ENCODE data around the gene TCERG1L. TPM values are rescaled to one million over a fixed set of nuclear protein-coding genes. Genes with fewer than 3 reads are reported as not detected.

The TCERG1L gene
- total RNA-seq, 1 experiment from 2014 or later: not detected

- no peaks in the 10 kb centered on the region for H3K27me3 Mint-ChIP-seq (ENCODE audit: unreplicated experiment)
- CTCF ChIA-PET: no interaction called here
- TF ChIP-seq CTCF (IDR thresholded peaks at IDR 0.05; ENCODE audit: unreplicated experiment): no peak
- BruUV-seq (replicated peaks): no TSS peak
- intact Hi-C loops (cut with micrococcal nuclease; ENCODE audit: unreplicated experiment): no loop called here
- H3K9me3 Mint-ChIP-seq (ENCODE audit: low read depth, unreplicated experiment): peaks cover 12% of the 10 kb centered on the region
- H3K4me1 Mint-ChIP-seq (ENCODE audit: low read depth, unreplicated experiment): no peaks in the 10 kb centered on the region
- DNase-seq: no peak
- no peaks in the 10 kb centered on the region for H3K36me3 Mint-ChIP-seq (ENCODE audit: insufficient read depth, unreplicated experiment)
- H3K4me3 Mint-ChIP-seq (ENCODE audit: low read depth, unreplicated experiment): no peak overlapping the region
- no peak overlapping the region for H3K27ac Mint-ChIP-seq (ENCODE audit: unreplicated experiment)
Observed at GRCh38 chr10:131186547-131187253, 124.8 kb downstream of the TCERG1L start.

GRCh38 chr10:131184503-131184902 lies 127.0 kb downstream of the TCERG1L start:
- intact Hi-C loops (cut with micrococcal nuclease; ENCODE audit: unreplicated experiment): no loop called here
- no peaks in the 10 kb centered on the region for H3K27me3 Mint-ChIP-seq (ENCODE audit: unreplicated experiment)
- CTCF ChIA-PET: no interaction called here
- H3K27ac Mint-ChIP-seq (ENCODE audit: unreplicated experiment): no peak overlapping the region
- no peaks in the 10 kb centered on the region for H3K36me3 Mint-ChIP-seq (ENCODE audit: insufficient read depth, unreplicated experiment)
- BruUV-seq (replicated peaks): no TSS peak
- TF ChIP-seq CTCF (IDR thresholded peaks at IDR 0.05; ENCODE audit: unreplicated experiment): no peak
- no peak for DNase-seq
- H3K4me1 Mint-ChIP-seq (ENCODE audit: low read depth, unreplicated experiment): no peaks in the 10 kb centered on the region
- H3K4me3 Mint-ChIP-seq (ENCODE audit: low read depth, unreplicated experiment): no peak overlapping the region
- H3K9me3 Mint-ChIP-seq (ENCODE audit: low read depth, unreplicated experiment): peaks cover 12% of the 10 kb centered on the region

- CTCF ChIA-PET: no interaction called here
- intact Hi-C loops (cut with micrococcal nuclease; ENCODE audit: unreplicated experiment): no loop called here
- no peaks in the 10 kb centered on the region for H3K4me1 Mint-ChIP-seq (ENCODE audit: low read depth, unreplicated experiment)
- no peak overlapping the region for H3K4me3 Mint-ChIP-seq (ENCODE audit: low read depth, unreplicated experiment)
- H3K9me3 Mint-ChIP-seq (ENCODE audit: low read depth, unreplicated experiment): peaks cover 12% of the 10 kb centered on the region
- H3K27me3 Mint-ChIP-seq (ENCODE audit: unreplicated experiment): no peaks in the 10 kb centered on the region
- H3K36me3 Mint-ChIP-seq (ENCODE audit: insufficient read depth, unreplicated experiment): no peaks in the 10 kb centered on the region
- BruUV-seq (replicated peaks): no TSS peak
- no peak for DNase-seq
- no peak overlapping the region for H3K27ac Mint-ChIP-seq (ENCODE audit: unreplicated experiment)
- TF ChIP-seq CTCF (IDR thresholded peaks at IDR 0.05; ENCODE audit: unreplicated experiment): no peak
Observed at GRCh38 chr10:131183546-131184045, 127.9 kb downstream of the TCERG1L start.

GRCh38 chr10:131181456-131181855 lies 130.1 kb downstream of the TCERG1L start:
- CTCF ChIA-PET: no interaction called here
- H3K27ac Mint-ChIP-seq (ENCODE audit: unreplicated experiment): no peak overlapping the region
- H3K4me3 Mint-ChIP-seq (ENCODE audit: low read depth, unreplicated experiment): no peak overlapping the region
- H3K4me1 Mint-ChIP-seq (ENCODE audit: low read depth, unreplicated experiment): no peaks in the 10 kb centered on the region
- no peak for DNase-seq
- intact Hi-C loops (cut with micrococcal nuclease; ENCODE audit: unreplicated experiment): no loop called here
- no peak for TF ChIP-seq CTCF (IDR thresholded peaks at IDR 0.05; ENCODE audit: unreplicated experiment)
- BruUV-seq (replicated peaks): no TSS peak
- H3K27me3 Mint-ChIP-seq (ENCODE audit: unreplicated experiment): no peaks in the 10 kb centered on the region
- no peaks in the 10 kb centered on the region for H3K36me3 Mint-ChIP-seq (ENCODE audit: insufficient read depth, unreplicated experiment)
- H3K9me3 Mint-ChIP-seq (ENCODE audit: low read depth, unreplicated experiment): peaks cover 12% of the 10 kb centered on the region

Data from Calu3 (cell line).